Skeletal muscle tissue (tissue), 1 donor: ENCODE data around the gene ETNPPL. TPM values are rescaled to one million over a fixed set of nuclear protein-coding genes. Genes with fewer than 3 reads are reported as not detected.

ENCODE experiments used
- total RNA-seq: library from RNA; depleted of rRNA; stranded (reverse); fragments of >200 nt; gene quantifications from one replicate; pipeline ENCODE4 v1.2.3, GENCODE V29; 2014

Gene ETNPPL
- total RNA-seq, 1 donor from 2014 or later, result not detected

Other genes with a start within 250 kb of the ETNPPL start
- 1,208 TPM for gene RPL34, start 142.5 kb downstream of the ETNPPL start, total RNA-seq
- 109 TPM for gene OSTC, start 112.5 kb downstream of the ETNPPL start, total RNA-seq